ENCODE results near the gene S1PR3.

Gene S1PR3

DNA sequence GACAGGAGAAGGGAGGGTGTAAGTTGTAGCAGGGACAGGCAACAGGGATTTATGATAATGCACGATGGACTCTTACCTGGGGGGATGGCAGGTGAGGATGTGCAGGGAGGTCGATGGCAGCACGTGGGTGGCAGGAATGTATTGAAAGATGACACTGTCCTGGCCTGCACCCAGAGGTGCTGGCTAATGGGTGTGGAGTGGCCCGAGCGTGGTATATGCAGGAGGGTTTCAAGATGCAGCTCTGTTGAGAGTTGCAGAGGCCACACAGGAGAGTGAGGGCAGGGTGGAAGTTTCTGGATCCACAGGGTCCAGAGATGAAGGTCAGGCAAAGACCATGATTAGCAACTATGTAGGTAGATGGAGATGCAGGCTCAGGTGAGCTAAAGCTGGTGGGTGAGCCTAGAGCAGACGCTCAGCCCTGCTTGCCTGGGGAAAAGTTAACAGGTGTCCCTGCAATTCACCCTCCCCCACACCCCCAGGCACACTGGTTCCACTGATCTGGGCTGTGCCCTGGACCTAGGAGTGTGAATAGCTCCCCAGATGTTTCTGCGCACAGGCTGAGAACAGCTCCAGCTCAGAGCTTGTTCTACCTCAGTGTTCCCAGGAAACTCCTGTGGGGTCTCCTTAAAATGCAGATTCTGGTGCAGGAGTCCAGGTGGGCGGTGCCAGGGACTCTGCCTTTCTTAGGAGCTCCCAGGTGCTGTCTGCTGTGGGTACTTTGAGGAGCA is 21.5 kb upstream of the S1PR3 start:
- DNase-seq, result no peak

DNA sequence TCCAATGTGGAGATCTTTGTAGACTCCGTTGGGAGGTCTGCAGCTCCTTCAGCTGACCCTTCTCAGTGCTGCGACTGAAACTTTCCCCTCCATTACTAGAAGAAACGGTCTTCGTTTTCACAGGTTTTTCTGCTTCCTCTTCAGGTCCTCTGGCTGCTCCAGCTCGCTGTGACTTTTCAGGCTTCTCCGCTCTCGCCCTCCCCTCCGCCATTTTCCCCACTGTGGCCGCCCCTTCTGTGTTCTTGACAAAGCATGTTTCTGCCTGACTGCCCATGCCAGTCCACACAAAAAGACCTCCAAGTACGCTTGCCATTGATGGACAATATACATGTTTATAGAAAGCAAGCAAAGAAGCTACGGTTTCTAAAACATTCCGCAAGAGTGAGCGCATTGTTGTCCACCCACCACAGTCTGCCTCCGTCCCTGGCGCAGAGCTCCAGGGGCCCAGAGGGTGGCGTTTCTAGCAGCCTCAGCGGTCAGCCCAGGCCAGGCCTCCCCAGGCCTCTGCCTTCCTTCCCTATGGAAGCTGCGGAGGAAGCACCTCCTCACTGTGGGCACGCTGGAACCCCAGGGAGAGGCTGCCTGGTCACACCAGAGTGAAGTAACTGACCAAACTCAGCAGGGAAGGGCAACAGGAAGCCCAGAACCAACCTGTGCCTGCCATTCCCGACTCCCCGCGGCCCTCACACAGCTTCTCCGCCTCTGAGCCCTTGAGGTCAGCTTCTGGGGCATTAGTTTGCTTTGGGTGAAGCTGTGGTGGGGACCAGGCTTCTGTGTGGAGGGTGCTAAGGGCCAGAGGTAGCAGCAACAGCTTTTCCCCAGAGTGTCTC is 19.9 kb upstream of the S1PR3 start:
- no peak for DNase-seq

DNA sequence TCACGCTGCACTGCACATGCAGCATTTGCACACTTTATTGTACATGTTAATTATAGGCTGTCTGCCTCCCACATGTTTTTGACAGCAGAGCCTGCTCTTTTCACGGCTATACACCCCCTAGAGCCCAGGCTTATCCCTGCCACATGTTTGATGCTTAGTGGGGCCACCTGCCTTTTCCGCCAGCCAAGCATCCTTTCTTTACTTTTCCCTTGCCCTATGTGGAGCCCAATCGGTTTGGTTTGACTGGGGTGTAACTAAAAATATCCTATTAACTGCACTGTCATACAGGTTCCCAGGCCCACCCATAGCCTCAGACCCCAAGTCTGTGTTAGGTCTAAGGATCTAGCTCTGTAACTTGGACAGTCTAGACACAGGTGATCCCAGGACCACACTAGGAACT is 18.9 kb upstream of the S1PR3 start:
- DNase-seq, result no peak

DNA sequence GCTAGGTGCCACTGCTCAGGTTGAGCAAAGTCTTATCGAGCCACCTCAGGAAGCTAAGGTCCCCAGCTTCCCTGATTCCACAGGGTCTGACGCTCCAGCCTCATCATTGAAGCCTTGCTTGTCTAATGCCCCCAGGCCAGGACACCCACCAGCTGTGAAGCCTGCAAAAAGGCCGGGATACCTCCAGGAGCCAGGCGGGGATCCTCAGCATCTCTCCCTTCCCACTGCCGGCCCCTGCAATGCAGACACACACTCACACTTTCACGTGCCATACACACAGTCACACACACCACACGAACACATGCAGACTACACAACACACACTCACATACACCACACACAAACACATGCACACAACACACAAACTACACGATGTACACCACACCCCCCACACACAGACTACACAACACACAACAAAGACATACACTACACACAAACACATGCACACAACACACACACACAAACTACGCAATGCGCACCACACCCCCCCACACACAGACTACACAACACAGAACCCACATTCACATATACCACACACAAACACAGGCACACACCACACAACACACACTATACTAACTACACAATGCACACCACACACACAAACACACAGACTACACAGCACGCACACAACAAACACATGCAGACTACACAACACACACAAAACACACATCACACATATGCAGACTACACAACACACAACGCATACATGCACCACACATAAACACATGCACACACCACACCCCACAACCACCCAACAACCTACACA is 17.8 kb upstream of the S1PR3 start:
- DNase-seq, result no peak

DNA sequence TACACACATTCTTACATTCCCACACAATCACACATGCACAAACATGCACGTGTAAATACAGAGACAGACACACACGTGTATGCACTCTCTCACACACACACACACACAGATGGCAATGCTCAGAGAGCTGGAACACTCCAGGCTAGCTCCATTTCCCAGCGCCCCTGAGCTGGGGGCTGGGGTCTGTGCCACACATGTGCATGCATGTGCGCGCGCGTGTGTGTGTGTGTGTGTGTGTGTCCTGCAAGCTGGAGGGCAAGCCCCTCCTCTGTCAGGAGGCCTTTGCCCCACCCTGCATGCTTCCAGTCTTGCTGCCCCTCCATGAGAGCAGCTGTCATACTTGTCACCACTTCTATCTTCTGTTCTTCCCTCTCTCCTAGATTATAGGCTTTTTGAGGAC is 16.6 kb upstream of the S1PR3 start:
- DNase-seq, result no peak

DNA sequence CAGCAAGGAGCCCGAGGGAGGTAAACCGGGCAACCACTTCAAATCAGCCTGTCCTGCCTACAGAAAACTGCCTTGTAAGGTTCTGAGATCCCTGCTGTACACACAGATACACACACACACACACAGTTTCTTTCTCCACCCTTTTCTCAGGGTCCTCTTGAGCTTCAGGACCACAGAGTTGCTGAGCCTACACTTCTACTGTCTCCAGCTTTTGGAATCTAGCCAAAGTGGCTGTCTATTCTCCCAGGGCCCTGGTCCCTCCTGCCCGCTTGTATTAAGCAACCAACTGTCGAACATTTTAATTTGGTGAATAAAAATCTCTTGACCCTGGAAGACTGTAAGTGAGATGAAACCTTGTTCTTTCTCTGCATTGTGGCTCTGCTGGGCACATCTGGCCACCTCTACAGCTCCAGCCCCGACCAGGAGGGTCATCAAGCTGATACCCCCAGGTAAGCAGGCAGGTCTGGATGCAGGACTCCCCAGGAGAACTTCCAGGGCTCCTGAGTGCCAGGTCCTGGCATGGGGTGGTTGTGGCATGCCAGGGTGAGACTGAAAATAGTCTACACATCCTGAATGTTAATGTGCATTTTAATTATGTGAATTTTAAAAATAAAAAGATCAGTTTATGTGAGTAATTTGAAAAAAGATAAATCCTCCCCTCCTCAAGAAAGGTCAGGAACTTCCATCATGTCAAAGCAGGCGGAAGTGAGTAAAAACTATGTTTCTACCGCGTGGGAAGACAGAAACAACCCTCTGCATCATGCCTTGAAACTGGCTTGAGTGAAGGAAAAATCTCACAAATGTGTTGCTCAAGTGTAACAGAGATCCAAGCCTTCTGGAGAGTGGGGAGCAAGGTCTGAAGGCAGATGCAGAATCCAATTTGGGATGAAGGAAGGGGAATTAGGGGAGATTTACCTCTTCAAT is 15.0 kb upstream of the S1PR3 start:
- no peak for DNase-seq

DNA sequence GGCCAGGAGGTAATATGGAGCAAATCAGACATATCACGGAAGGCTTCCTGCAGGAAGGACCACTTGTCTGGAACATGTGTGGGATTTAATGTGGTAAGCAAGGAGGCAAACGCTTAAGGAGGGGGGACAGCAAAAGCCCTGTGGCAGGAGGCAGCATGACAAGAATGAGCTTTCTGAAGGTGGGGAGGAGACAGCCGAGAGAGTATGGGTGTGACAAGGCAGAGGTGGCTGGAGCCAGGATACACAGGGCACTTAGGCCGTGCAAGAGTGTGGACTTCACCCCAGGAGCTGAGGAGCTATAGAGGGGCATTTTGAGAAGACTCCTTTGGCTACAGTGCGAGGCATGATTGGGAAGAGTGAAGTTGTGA is 14.4 kb upstream of the S1PR3 start:
- no peak for DNase-seq

DNA sequence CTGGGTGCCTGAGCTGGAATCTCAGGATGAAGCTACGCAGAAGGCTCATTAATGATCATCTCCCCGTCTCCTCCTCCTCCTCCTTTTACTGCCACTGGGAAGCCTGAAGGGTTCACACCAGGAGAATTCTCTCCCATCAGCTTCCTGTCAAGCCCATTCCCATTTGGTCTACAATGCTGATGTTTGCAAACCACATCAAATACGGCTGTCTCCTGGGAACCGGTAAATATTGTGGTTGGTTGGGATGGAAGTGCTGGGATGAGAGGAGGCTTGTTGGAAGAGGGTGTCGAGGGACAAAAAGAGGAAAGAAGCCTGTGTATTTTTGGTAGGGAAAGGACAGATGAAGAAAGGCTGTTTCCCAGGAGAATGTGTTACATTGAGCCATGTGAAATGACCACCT is 13.2 kb upstream of the S1PR3 start:
- DNase-seq, result no peak

DNA sequence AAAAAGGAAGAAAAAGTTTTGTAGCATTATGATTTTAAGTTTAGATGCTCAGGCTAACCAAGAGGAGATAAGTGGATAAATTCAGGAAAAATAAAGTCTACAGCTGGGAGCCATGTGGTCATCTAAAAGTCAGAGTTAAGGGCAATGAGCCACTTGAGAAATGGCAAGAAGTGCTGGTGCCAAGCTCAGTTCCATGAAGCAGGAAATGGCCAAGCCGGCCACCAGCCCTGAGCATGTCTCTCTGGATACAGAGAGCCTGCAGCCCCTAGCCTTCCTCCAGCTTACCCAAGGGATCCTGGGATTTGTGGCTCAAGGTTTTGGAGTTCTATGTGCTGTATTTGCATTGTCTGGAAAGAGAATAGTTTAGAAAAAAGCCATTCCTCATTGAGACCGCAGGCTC is 12.2 kb upstream of the S1PR3 start:
- no peak for DNase-seq

DNA sequence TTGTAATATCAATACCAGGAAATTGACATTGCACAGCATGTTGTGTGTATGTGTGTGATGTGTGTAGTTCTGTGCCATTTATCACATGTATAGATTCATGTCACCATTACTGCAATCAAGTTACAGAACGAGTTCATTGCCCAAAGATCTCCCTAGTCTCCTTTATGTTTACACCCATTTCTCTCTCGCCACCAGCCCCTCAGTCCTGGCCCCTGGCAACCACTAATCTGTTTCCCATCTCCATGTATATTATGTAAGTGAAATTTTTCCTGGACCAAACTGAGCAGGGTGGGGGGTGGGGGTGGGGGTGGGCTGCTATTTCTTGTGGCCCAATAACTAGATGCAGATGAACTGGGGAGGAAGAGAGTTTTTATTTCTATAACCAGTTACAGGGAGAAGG is 11.5 kb upstream of the S1PR3 start:
- DNase-seq, result no peak

DNA sequence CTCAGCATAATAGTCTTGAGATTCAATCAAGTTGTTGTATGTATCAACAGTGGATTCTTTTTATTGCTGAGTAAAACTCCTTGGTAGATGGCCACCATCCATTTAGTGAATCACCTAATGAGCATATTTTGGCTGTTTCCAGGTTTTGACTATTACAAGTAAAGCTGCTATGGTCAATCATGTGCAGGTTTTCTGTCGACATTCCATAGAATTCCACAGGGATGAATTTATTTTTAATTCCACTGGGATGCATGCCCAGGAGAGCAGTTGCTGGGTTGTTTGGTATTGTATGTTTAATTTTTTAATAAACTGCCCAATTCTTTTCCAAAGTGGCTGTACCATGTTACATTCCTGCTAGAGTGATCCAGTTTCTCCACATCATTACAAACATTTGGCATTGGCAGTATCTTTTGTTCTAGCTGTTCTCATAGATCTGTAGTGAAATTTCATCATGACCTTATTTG is 10.5 kb upstream of the S1PR3 start:
- no peak for DNase-seq

DNA sequence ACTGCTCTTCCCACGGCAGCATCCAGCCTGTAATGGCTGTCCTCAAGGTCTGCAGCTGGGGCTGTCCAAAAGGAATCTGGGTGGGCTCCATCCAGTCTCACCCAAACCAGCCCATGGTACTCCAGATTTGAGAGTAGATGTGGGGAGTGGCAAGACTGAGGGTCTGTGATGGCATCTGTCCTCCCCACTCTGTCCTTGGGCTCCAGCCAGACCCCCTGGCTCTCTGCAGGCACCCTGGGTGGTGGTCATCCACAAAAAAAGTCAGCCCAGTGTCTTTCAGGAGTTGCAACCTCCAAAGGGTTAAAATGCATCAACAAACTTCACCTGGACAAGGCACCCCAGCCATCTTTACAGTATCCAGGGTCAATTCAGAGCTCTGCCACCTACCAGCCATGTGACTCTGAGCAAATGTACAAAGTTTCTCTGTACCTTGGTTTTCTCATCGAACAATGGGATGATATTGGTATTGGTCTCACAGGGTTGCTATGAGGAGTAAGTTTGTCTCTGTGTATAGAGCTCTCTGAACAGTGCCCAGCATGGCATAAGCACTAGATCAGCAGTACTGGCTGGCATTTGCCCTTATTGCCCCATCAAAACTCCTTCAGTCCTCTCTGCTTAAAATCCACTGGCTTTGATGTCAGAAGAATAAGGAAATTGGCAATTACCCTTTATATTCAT is 7.3 kb upstream of the S1PR3 start:
- DNase-seq, result no peak

DNA sequence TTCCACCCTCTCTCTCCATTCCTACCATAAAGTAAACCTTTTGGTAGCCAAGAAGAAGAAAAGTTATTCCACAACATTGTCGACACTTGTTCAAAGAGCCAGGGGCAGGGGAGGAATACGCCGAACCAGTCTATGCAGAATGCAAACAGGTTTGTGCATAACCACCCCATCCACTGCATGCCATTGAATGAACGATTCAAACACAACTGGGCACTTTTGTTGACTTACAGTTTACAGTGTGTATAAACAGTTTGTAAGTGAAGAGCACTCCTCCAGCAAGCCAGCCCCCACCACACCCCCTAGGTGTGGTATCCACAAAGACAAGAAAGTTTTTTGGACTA is 6.8 kb upstream of the S1PR3 start:
- no peak for DNase-seq

DNA sequence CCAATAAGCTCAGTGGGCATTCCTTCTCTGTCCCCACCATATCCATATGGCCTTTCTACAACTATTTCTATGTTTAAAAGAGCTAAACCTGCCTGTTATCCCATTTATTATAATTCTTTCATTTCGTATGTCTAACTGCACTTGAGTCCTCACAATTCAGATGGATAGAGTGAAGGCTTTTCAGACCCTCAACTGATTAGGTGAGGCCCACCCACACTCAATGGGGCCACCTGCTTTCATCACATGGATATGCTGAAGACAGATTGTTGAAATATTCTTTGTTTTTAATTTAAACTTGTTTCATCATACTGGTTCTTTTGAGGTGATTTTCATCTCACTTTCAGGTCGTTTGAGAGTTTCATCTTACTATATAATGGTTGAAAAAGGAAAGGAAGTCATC is 5.7 kb upstream of the S1PR3 start:
- no peak for DNase-seq

DNA sequence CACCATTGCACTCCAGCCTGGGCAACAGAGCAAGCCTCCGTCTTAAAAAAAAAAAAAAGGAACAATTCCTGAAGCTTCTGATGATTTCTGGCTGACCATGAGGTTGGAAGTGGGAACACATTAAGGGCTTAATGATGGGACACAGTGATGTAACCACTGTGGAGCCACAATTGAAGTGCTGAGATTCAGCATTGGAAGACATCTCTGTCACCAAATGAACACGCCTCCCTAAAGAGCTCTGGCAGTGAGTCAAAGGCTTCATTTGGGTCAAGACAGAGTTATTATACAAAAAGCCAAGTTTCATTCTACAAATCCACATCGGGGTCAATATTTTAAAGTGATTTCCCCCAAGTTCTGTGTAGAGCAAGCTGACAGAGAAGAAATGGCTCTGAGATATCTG is 4.5 kb upstream of the S1PR3 start:
- no peak for DNase-seq

DNA sequence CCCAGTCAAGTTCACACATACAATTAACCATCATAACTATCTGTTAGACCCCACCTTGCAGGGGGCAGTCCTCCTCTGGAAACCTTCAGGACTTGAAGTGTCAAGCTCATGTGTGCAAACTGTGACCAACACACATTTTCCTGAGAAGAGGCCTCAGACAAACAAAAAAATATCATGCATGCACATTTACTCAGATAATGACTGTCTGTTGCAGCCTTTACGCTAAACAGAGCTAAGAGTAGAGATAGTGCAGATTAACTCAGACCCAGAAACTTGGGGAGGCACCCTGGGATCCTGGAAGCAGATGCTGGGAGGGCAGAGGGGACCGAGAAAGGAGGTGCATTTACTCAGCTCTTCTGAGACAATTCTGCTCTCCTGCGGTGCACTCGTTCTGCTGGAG is 3.6 kb upstream of the S1PR3 start:
- DNase-seq, result no peak

DNA sequence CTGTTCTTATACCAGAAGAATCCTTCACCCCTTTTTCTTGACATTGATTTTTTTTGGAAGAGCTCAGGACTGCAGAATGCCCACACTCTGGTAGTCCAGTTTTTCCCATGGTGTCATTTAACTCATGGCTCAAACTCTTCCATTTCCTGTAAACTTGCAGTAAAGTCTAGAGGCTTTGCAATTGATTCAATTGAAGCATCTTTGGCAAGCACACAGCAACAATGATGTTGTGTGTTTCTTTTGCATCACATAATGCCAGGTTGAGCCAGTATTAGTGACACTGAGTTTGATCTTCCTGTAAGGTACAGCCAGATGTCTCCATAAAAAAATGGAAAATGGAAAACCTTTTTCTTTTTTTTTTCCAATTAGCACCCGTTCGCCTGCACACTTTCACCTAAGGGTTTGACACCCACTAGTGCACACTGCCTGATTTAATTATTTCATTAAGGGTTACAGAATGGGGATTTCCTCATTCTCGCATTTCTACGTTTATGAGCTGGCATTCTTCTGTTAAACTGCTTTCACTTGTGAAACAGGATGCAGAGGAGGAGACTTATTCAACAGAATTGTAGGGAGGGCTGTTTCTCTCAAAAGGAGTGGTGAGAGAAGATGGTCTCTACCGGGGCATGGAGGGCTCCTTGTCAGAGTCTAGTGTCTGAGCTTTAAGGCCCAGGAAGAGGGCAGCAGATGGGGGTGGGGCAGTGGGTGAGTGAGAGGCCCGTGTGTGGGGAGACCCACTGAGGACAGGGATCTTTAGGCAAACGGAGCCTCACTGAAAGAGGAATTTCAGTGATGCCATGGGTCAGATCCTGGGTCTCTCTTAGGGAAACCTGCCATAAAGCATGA is 2.2 kb upstream of the S1PR3 start:
- no peak for DNase-seq

DNA sequence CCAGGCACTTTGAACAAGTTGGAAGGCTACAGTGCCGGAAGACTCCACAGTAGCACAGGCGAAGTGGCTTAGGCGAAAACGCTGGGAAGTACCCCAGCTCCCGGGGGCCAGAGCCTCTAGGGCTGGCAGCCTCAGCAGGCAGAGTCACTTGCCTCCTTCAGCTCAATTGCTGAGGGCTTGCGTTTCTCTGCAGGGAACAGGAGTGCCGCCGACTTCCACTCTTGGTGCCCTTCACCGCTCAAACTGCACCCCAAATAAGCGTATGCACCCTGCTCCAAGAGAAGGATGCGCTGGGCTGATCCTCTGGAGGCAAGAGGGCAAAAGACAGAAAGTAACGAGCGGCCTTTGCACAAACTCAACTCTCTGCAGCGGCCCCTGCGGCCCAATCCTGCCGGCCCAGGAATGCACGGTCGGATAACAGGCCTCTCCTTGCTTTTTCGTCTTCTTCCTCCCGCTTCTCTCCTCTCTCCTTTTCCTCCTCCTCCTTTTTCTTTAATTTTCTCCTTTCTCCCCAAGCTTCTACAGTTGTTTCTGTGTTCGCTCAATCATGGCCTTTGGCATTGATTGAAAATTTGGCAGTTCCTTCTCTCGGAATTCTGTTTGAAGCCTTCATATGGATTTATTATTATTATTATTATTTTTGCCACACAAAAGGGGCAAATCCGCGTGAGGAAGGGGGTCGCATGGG is 1.1 kb upstream of the S1PR3 start:
- no peak for DNase-seq

DNA sequence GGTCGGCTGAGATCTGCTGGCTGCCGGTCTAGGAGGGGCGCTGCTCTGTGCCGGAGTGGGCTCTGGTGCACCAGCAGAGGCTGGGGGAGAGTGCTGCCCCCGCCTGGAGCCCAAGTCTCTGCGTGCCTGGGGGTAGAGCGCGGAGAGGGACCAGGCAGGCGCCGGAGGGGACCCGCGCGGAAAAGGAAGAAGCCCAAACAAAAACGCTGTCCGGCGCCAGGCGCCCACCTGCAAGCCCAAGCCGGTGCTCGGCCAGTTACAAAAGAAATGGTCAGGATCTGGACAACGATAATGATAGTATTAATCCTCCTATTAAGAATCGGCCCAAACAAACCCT is 571 bp upstream of the S1PR3 start:
- DNase-seq, result no peak

DNA sequence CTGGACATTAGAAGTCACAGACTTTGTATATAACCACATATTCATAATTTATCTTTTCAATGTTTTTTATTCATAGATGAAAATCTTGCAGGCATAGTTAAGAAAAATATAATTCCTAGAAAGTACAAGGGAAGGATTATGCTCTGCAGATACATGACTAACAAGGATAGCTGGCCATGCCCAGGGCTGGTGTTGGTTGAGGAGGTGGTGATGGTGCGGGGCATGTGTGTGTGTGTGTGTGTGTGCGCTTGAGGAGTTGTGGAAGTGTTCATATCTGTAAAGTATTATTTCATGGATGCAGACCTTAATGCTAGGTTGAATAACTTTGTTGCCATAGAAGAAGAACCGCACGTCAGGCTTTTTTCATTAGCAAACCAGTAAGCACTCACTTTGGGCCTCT is 1.3 kb downstream of the S1PR3 start:
- no peak for DNase-seq

DNA sequence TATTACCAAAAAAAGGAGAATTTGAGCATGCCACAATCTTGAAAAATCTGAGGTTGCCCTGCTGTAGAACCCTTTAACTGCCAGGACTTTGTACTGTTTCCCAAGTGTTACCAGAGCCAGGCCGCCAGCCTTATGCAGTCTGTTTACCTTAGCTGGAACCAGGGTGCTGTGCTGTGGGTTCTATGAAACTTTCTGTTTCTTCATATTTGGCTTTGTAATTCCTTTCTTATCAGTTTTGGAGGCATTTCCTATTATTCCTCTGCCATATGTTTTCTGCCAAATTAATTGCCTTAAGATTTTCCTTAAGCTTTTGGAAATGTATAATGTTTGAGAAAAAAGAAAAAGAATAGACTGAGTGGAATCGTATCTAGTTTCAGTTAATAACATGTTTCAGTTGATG is 2.1 kb downstream of the S1PR3 start:
- DNase-seq, result no peak
